Vagina (tissue), 2 donors: ENCODE data around the gene NCAPD3. TPM values are rescaled to one million over a fixed set of nuclear protein-coding genes. Genes with fewer than 3 reads are reported as not detected.

Experiments
- DNase-seq, 2 donors: peaks; one replicate each; pipeline ENCODE4 v3.0.0-alpha.2; 2017; ENCODE audit errors: extremely low spot score in 2 of 2
- H3K27ac ChIP-seq: fragments of 200-600 bp; sonication (generic); one replicate; pipeline ENCODE4 v1.5.1; 2019
- H3K27me3 ChIP-seq: fragments of 200-600 bp; sonication (generic); one replicate; pipeline ENCODE4 v1.5.1; 2019
- H3K36me3 ChIP-seq, 2 donors: fragments of 200-600 bp; sonication (generic); one replicate each; pipeline ENCODE4 v1.5.1; 2017 to 2019
- H3K4me1 ChIP-seq: fragments of 200-600 bp; sonication (generic); one replicate; pipeline ENCODE4 v1.5.1; 2019
- H3K4me3 ChIP-seq, 2 donors: fragments of 200-600 bp; sonication (generic); 1 replicate in 1 of 2; 2 replicates in 1 of 2; pipeline ENCODE4 v1.5.1; 2016 to 2019
- H3K9me3 ChIP-seq: fragments of 200-600 bp; sonication (generic); one replicate; pipeline ENCODE4 v1.5.1; 2019
- CTCF ChIP-seq, 3 experiments: fragments of 450-650 bp in 2 of 3; fragments of 200-600 bp in 1 of 3; sonication (generic) in 1 of 3; IDR thresholded peaks; one replicate each; pipeline ENCODE4 v1.5.1; 2017 to 2019; ENCODE audit warnings: antibody characterized with exemption in 3 of 3, mild to moderate bottlenecking in 2 of 3, moderate library complexity in 2 of 3
- POLR2A ChIP-seq, 2 donors: fragments of 450-650 bp; IDR thresholded peaks; one replicate each; pipeline ENCODE4 v1.6.1; 2017; ENCODE audit warnings: antibody characterized with exemption in 2 of 2, mild to moderate bottlenecking in 2 of 2, moderate library complexity in 2 of 2
- POLR2AphosphoS5 ChIP-seq, 2 donors: sonication (generic); formaldehyde crosslinking; IDR thresholded peaks; one replicate each; pipeline ENCODE4 v1.9.0; 2017; ENCODE audit warnings: antibody characterized with exemption in 2 of 2, mild to moderate bottlenecking in 2 of 2, low read depth in 1 of 2; ENCODE audit not compliant: insufficient read depth in 1 of 2
- intact Hi-C: fragments of 100-400 bp; cut with DNase I; formaldehyde crosslinking; loops from one replicate; pipeline ENCODE4 v1.15.1; 2023
- total RNA-seq: library from RNA; depleted of rRNA; stranded (reverse); fragments of >200 nt; gene quantifications from one replicate; pipeline ENCODE4 v1.2.3, GENCODE V29; 2016

Gene NCAPD3
- total RNA-seq, 1 donor from 2014 or later, result 18.4 TPM

GRCh38 chr11:134271978-134272377, 48.2 kb upstream of the NCAPD3 start:
- no peak for DNase-seq
- H3K27me3 ChIP-seq, result peaks cover 13% of the 10 kb centered on the region

GRCh38 chr11:134270250-134270714, 46.5 kb upstream of the NCAPD3 start:
- Histone ChIP-seq H3K27me3 (no peaks in the 10 kb centered on the region), H3K9me3 (no peaks in the 10 kb centered on the region), H3K4me3 (no peak overlapping the region), H3K27ac (no peak overlapping the region), H3K4me1 (no peaks in the 10 kb centered on the region), H3K36me3 (no peaks in the 10 kb centered on the region)
- TF ChIP-seq CTCF (IDR thresholded peaks at IDR 0.05) (no peak), POLR2A (IDR thresholded peaks at IDR 0.05) (no peak), POLR2AphosphoS5 (IDR thresholded peaks at IDR 0.05; ENCODE audit: insufficient read depth in 1 of 2, low read depth in 1 of 2) (no peak)
- no peak for DNase-seq
- intact Hi-C loops, result no loop called here

More at GRCh38 chr11:134271978-134272377, 48.2 kb upstream of the NCAPD3 start:
- H3K9me3 ChIP-seq, result no peaks in the 10 kb centered on the region
- H3K4me1 ChIP-seq, result peaks cover 15% of the 10 kb centered on the region
- H3K4me3 ChIP-seq, result no peak overlapping the region
- no peaks in the 10 kb centered on the region for H3K36me3 ChIP-seq
- intact Hi-C loops, result no loop called here
- TF ChIP-seq POLR2AphosphoS5 (IDR thresholded peaks at IDR 0.05; ENCODE audit: insufficient read depth in 1 of 2, low read depth in 1 of 2) (no peak), CTCF (IDR thresholded peaks at IDR 0.05) (no peak)
- no peak overlapping the region for H3K27ac ChIP-seq

- intact Hi-C loops, result no loop called here
- no peak for DNase-seq
- peaks cover 0 to 6% of the 10 kb centered on the region in 2 donors for H3K36me3 ChIP-seq
- no peaks in the 10 kb centered on the region for H3K9me3 ChIP-seq
- H3K4me3 ChIP-seq, result no peak overlapping the region
- no peaks in the 10 kb centered on the region for H3K27me3 ChIP-seq
- TF ChIP-seq POLR2AphosphoS5 (IDR thresholded peaks at IDR 0.05; ENCODE audit: insufficient read depth in 1 of 2, low read depth in 1 of 2) (no peak), POLR2A (IDR thresholded peaks at IDR 0.05) (no peak), CTCF (IDR thresholded peaks at IDR 0.05) (no peak)
- no peak overlapping the region for H3K27ac ChIP-seq
- no peaks in the 10 kb centered on the region for H3K4me1 ChIP-seq
These were observed 44.2 kb upstream of the NCAPD3 start for GRCh38 chr11:134267966-134268365.

- intact Hi-C loops, result no loop called here
- no peaks in the 10 kb centered on the region for H3K27me3 ChIP-seq
- DNase-seq, result no peak
- no peaks in the 10 kb centered on the region for H3K9me3 ChIP-seq
- peaks cover 0 to 11% of the 10 kb centered on the region in 2 donors for H3K36me3 ChIP-seq
- no peak overlapping the region for H3K4me3 ChIP-seq
- H3K4me1 ChIP-seq, result no peaks in the 10 kb centered on the region
- H3K27ac ChIP-seq, result no peak overlapping the region
- no peak for TF ChIP-seq POLR2A (IDR thresholded peaks at IDR 0.05)
- TF ChIP-seq CTCF (IDR thresholded peaks at IDR 0.05), result no peak
- TF ChIP-seq POLR2AphosphoS5 (IDR thresholded peaks at IDR 0.05; ENCODE audit: insufficient read depth in 1 of 2, low read depth in 1 of 2), result no peak
These were observed 43.7 kb upstream of the NCAPD3 start for GRCh38 chr11:134267461-134267860.

- no peak for DNase-seq
- no peak for TF ChIP-seq POLR2AphosphoS5 (IDR thresholded peaks at IDR 0.05; ENCODE audit: insufficient read depth in 1 of 2, low read depth in 1 of 2)
- TF ChIP-seq CTCF (IDR thresholded peaks at IDR 0.05), result no peak
- TF ChIP-seq POLR2A (IDR thresholded peaks at IDR 0.05), result no peak
- Histone ChIP-seq H3K36me3 (peaks cover 0 to 18% of the 10 kb centered on the region in 2 donors), H3K27ac (no peak overlapping the region), H3K4me1 (no peaks in the 10 kb centered on the region), H3K4me3 (no peak overlapping the region), H3K9me3 (no peaks in the 10 kb centered on the region), H3K27me3 (no peaks in the 10 kb centered on the region)
- intact Hi-C loops, result no loop called here
These were observed 43.1 kb upstream of the NCAPD3 start for GRCh38 chr11:134266841-134267251.
